ENCODE measurements around the gene THBD.

THBD gene

DNA sequence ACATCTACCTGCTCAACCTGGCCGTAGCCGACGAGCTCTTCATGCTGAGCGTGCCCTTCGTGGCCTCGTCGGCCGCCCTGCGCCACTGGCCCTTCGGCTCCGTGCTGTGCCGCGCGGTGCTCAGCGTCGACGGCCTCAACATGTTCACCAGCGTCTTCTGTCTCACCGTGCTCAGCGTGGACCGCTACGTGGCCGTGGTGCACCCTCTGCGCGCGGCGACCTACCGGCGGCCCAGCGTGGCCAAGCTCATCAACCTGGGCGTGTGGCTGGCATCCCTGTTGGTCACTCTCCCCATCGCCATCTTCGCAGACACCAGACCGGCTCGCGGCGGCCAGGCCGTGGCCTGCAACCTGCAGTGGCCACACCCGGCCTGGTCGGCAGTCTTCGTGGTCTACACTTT, 13.7 kb downstream of the THBD start:
- TF ChIP-seq ZBTB7A (IDR thresholded peaks at IDR 0.05; ENCODE audit: low read depth) (no peak), TAF1 (IDR thresholded peaks at IDR 0.05; ENCODE audit: low read depth) (no peak), TCF12 (IDR thresholded peaks at IDR 0.05; ENCODE audit: low read depth) (no peak), YY1 (IDR thresholded peaks at IDR 0.05; ENCODE audit: low read depth) (no peak), FOXM1 (IDR thresholded peaks at IDR 0.05; ENCODE audit: borderline replicate concordance, low read depth) (no peak), EGR1 (IDR thresholded peaks at IDR 0.05) (no peak), RAD21 (IDR thresholded peaks at IDR 0.05; ENCODE audit: low read depth) (no peak), EP300 (IDR thresholded peaks at IDR 0.05; ENCODE audit: borderline replicate concordance) (no peak), CEBPB (IDR thresholded peaks at IDR 0.05) (no peak), CREB1 (IDR thresholded peaks at IDR 0.05; ENCODE audit: low read depth) (no peak), NFIC (IDR thresholded peaks at IDR 0.05) (no peak), TEAD4 (IDR thresholded peaks at IDR 0.05) (no peak)
- TF ChIP-seq, protein P1, sequence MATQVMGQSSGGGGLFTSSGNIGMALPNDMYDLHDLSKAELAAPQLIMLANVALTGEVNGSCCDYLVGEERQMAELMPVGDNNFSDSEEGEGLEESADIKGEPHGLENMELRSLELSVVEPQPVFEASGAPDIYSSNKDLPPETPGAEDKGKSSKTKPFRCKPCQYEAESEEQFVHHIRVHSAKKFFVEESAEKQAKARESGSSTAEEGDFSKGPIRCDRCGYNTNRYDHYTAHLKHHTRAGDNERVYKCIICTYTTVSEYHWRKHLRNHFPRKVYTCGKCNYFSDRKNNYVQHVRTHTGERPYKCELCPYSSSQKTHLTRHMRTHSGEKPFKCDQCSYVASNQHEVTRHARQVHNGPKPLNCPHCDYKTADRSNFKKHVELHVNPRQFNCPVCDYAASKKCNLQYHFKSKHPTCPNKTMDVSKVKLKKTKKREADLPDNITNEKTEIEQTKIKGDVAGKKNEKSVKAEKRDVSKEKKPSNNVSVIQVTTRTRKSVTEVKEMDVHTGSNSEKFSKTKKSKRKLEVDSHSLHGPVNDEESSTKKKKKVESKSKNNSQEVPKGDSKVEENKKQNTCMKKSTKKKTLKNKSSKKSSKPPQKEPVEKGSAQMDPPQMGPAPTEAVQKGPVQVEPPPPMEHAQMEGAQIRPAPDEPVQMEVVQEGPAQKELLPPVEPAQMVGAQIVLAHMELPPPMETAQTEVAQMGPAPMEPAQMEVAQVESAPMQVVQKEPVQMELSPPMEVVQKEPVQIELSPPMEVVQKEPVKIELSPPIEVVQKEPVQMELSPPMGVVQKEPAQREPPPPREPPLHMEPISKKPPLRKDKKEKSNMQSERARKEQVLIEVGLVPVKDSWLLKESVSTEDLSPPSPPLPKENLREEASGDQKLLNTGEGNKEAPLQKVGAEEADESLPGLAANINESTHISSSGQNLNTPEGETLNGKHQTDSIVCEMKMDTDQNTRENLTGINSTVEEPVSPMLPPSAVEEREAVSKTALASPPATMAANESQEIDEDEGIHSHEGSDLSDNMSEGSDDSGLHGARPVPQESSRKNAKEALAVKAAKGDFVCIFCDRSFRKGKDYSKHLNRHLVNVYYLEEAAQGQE (IDR thresholded peaks at IDR 0.05; ENCODE audit: low read depth): no peak
- TF ChIP-seq, protein P2, sequence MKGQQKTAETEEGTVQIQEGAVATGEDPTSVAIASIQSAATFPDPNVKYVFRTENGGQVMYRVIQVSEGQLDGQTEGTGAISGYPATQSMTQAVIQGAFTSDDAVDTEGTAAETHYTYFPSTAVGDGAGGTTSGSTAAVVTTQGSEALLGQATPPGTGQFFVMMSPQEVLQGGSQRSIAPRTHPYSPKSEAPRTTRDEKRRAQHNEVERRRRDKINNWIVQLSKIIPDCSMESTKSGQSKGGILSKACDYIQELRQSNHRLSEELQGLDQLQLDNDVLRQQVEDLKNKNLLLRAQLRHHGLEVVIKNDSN (IDR thresholded peaks at IDR 0.05): no peak
- TF ChIP-seq, protein P3, sequence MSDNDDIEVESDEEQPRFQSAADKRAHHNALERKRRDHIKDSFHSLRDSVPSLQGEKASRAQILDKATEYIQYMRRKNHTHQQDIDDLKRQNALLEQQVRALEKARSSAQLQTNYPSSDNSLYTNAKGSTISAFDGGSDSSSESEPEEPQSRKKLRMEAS (IDR thresholded peaks at IDR 0.05): no peak

DNA sequence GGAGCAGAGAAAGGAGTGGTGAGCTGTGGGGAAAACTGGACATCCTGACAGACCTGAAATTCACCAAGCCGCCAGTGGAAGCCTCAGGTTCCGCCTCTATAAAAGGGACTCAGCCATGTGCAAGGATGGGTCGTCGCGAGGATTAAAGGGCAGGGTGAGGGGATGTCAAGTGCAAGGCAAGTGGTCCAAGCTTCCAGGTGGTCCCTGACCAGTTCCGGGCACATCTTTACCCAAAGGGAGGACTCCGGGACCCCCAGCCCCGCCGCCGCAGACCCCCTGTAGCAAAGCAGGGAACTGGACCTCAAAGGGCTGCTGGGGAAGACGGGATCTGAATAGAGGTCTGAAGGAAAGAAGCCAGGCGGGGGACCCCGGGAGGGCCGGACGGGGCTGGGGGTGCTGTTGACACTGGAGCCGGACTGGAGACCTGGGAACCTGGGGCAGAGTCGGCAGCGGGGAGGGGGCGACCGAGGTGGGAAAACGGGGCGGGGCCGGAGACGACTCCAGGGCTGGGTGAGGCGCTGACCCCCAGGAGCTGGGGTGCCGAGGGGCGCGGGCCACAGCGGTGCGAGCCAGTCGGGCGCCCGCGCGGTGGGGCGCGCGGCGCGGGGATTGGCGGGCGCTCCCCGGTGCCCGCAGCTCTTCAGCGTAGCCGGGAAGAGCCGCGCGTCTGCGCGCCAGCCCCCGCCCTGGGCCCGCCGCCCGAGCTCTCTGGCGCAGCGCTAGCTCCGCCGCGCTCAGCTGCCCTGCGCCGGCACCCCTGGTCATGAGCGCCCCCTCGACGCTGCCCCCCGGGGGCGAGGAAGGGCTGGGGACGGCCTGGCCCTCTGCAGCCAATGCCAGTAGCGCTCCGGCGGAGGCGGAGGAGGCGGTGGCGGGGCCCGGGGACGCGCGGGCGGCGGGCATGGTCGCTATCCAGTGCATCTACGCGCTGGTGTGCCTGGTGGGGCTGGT, 14.5 kb downstream of the THBD start, which contains the start of gene SSTR4:
TSS of gene SSTR4 (plus strand) at position 592 of the 951 bp plus-strand sequence. CDS start at position 764, 172 bp downstream.
- TF ChIP-seq TEAD4 (IDR thresholded peaks at IDR 0.05) (no peak), TAF1 (IDR thresholded peaks at IDR 0.05; ENCODE audit: low read depth) (no peak), RAD21 (IDR thresholded peaks at IDR 0.05; ENCODE audit: low read depth) (no peak)

DNA sequence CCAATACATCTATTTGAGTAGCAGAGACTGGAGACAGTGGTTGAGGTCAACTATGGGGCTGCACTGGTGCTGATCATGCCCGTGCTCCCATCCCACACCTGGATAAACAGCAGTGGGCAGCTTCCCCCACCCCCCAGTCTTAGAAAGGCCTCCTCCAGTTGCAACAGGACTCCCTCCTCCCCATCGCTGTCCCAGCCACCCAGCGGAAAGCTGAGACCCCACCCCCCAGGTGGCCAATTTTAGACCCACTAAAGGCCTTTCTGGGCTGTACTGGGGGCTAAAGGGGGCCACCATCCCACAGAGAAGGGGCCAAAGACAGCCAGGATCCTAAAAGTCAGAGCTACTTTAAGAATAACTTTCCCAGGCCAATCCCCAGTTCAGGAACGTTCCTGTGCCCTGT, 15.6 kb downstream of the THBD start:
- TF ChIP-seq, protein P1 (IDR thresholded peaks at IDR 0.05; ENCODE audit: low read depth): no peak
- TF ChIP-seq, protein P2 (IDR thresholded peaks at IDR 0.05): no peak
- TF ChIP-seq CREB1 (IDR thresholded peaks at IDR 0.05; ENCODE audit: low read depth): no peak
- TF ChIP-seq YY1 (IDR thresholded peaks at IDR 0.05; ENCODE audit: low read depth): no peak
- TF ChIP-seq NFIC (IDR thresholded peaks at IDR 0.05): no peak
- no peak for TF ChIP-seq EP300 (IDR thresholded peaks at IDR 0.05; ENCODE audit: borderline replicate concordance)
- TF ChIP-seq FOXM1 (IDR thresholded peaks at IDR 0.05; ENCODE audit: borderline replicate concordance, low read depth): no peak
- no peak for TF ChIP-seq TAF1 (IDR thresholded peaks at IDR 0.05; ENCODE audit: low read depth)
- TF ChIP-seq EGR1 (IDR thresholded peaks at IDR 0.05): no peak

DNA sequence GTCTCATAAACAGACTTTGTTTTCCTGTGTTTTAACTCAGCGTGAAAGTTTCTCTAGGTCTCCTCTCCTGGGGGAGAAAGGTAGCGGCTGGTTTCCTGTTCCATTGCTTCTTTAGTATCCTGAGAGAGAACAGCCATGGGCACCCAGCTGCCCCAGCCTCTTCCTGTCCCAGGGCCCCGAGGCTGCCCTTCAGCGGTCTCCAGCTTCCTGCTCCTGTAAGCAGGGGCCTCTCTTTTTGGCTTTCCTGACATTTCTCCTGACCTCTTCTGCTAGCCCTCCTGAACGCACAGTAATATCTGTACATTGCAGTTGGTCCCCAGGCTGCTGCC, 16.8 kb downstream of the THBD start:
- TF ChIP-seq RAD21 (IDR thresholded peaks at IDR 0.05; ENCODE audit: low read depth) (no peak), NFIC (IDR thresholded peaks at IDR 0.05) (no peak)

DNA sequence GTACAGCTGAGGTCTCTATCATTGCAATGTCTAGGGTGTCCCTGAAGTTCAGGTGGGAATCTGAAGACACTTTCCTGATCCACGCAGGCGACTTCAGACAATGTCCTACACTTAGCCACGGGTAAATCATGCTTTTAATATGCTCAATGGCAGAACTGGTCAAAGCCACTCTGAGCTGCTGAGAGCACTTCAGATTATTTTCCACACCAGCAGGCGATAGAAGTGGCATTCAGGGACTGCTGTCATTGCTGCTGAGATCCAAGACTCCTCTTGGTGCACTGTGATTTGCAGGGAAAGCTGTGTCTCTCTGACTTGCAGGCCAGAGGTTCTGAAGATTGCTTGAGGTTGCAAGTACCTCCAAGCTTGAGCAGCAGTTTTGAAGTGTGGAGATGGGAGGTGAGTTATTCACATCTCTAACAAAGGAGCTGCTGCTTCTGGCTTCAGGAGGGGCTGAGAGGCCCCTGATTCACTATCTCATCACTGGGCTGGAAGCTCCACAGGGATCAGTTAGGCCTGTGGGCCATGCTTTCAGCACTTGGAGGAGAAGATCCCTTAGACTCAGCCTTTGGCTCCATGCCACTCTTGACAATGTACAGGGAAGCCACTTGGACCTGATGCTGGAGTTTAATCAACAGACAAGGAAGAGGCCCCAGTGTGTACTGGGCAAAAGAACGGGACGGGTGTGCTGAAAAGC, 17.3 kb downstream of the THBD start:
- TF ChIP-seq, protein P3 (IDR thresholded peaks at IDR 0.05): no peak
- TF ChIP-seq EP300 (IDR thresholded peaks at IDR 0.05; ENCODE audit: borderline replicate concordance) (no peak), CREB1 (IDR thresholded peaks at IDR 0.05; ENCODE audit: low read depth) (no peak), TCF12 (IDR thresholded peaks at IDR 0.05; ENCODE audit: low read depth) (no peak), ZBTB7A (IDR thresholded peaks at IDR 0.05; ENCODE audit: low read depth) (no peak), FOXM1 (IDR thresholded peaks at IDR 0.05; ENCODE audit: borderline replicate concordance, low read depth) (no peak), RAD21 (IDR thresholded peaks at IDR 0.05; ENCODE audit: low read depth) (no peak), CEBPB (IDR thresholded peaks at IDR 0.05) (no peak), TAF1 (IDR thresholded peaks at IDR 0.05; ENCODE audit: low read depth) (no peak), EGR1 (IDR thresholded peaks at IDR 0.05) (no peak), NFIC (IDR thresholded peaks at IDR 0.05) (no peak), TEAD4 (IDR thresholded peaks at IDR 0.05) (no peak), YY1 (IDR thresholded peaks at IDR 0.05; ENCODE audit: low read depth) (no peak)
- TF ChIP-seq, protein P1 (IDR thresholded peaks at IDR 0.05; ENCODE audit: low read depth): no peak
- TF ChIP-seq, protein P2 (IDR thresholded peaks at IDR 0.05): no peak

Data from Ishikawa (cell line).